ENCODE results near the gene TRIM40.

Gene TRIM40

GRCh38 chr6:30150671-30151395 is 14.9 kb downstream of the TRIM40 start:
- DNase-seq = peak; percentile 57

GRCh38 chr6:30151580-30151979 is 15.6 kb downstream of the TRIM40 start:
- no peak for DNase-seq

- peak; percentile 55 for DNase-seq
Observed at GRCh38 chr6:30152016-30152673, 16.2 kb downstream of the TRIM40 start.

GRCh38 chr6:30152910-30153610 is 17.1 kb downstream of the TRIM40 start:
- DNase-seq = no peak

- no peak for DNase-seq
Observed at GRCh38 chr6:30154061-30154460, 18.1 kb downstream of the TRIM40 start.

GRCh38 chr6:30154709-30155519 is 19.0 kb downstream of the TRIM40 start:
- DNase-seq = peak; percentile 14

- no peak for DNase-seq
Observed at GRCh38 chr6:30155520-30156261, 19.8 kb downstream of the TRIM40 start.

- DNase-seq = no peak
Observed at GRCh38 chr6:30156262-30156599, 20.3 kb downstream of the TRIM40 start.

- no peak for DNase-seq
Observed at GRCh38 chr6:30156774-30157173, 20.8 kb downstream of the TRIM40 start.

GRCh38 chr6:30157581-30157980 is 21.6 kb downstream of the TRIM40 start:
- no peak for DNase-seq

GRCh38 chr6:30157999-30158398 is 22.1 kb downstream of the TRIM40 start:
- no peak for DNase-seq

- no peak for DNase-seq
Observed at GRCh38 chr6:30158475-30159040, 22.6 kb downstream of the TRIM40 start.

GRCh38 chr6:30160008-30160784 is 24.3 kb downstream of the TRIM40 start:
- DNase-seq = no peak

GRCh38 chr6:30160785-30161531 is 25.0 kb downstream of the TRIM40 start, which contains the start of gene TRIM10:
TSS of gene TRIM10 (minus strand) at chr6:30161211. CDS start at chr6:30160858, 353 bp downstream.
- no peak for DNase-seq

- DNase-seq = no peak
Observed at GRCh38 chr6:30162265-30163089, 26.5 kb downstream of the TRIM40 start.

GRCh38 chr6:30163090-30163917 is 27.4 kb downstream of the TRIM40 start, which contains the start of gene TRIM15:
TSS of gene TRIM15 (plus strand) at chr6:30163546. CDS start at chr6:30163685, 139 bp downstream.
- no peak for DNase-seq

- DNase-seq = no peak
Observed at GRCh38 chr6:30163918-30164654, 28.1 kb downstream of the TRIM40 start.

GRCh38 chr6:30164714-30165113 is 28.8 kb downstream of the TRIM40 start:
- no peak for DNase-seq

All from DMS79 (cell line).